ENCODE results near the gene HLF.

HLF gene

GRCh38 chr17:55258578-55259135 is 6.1 kb upstream of the HLF start:
- DNase-seq = no peak

- no peak for DNase-seq
Observed at GRCh38 chr17:55259684-55260111, 5.1 kb upstream of the HLF start.

GRCh38 chr17:55261311-55261710 is 3.4 kb upstream of the HLF start:
- DNase-seq = no peak

GRCh38 chr17:55263569-55264277 is 1.0 kb upstream of the HLF start:
- no peak for DNase-seq

- DNase-seq = no peak
Observed at GRCh38 chr17:55264278-55264644, 499 bp upstream of the HLF start.

GRCh38 chr17:55265311-55266021 is 706 bp downstream of the HLF start:
- DNase-seq = peak; percentile 18

GRCh38 chr17:55266051-55266957 is 1.5 kb downstream of the HLF start:
- no peak for DNase-seq

GRCh38 chr17:55266958-55267688 is 2.4 kb downstream of the HLF start:
- no peak for DNase-seq

GRCh38 chr17:55267777-55268648 is 3.3 kb downstream of the HLF start:
- DNase-seq = no peak

GRCh38 chr17:55268649-55269480 is 4.1 kb downstream of the HLF start:
- DNase-seq = no peak

GRCh38 chr17:55269894-55270293 is 5.1 kb downstream of the HLF start:
- no peak for DNase-seq

- no peak for DNase-seq
Observed at GRCh38 chr17:55271223-55271571, 6.4 kb downstream of the HLF start.

- no peak for DNase-seq
Observed at GRCh38 chr17:55271958-55272710, 7.4 kb downstream of the HLF start.

GRCh38 chr17:55272711-55273578 is 8.2 kb downstream of the HLF start:
- no peak for DNase-seq

- no peak for DNase-seq
Observed at GRCh38 chr17:55273579-55274354, 9.0 kb downstream of the HLF start.

- no peak for DNase-seq
Observed at GRCh38 chr17:55274355-55275255, 9.8 kb downstream of the HLF start.
